HPDE6-E6E7 (cell line): ENCODE measurements around the gene ZNF697.
"Not testable (repeated sequence)": the region's sequence is repeated elsewhere in the genome, so short reads cannot be mapped to it uniquely, and the experiment has no call there.

ENCODE experiments used
- DNase-seq: peaks from one replicate; pipeline ENCODE4 v3.0.0; 2011; ENCODE audit warnings: missing footprints; ENCODE audit errors: extremely low spot score

The ZNF697 gene

GRCh38 chr1:119602789-119603188 is 45.3 kb downstream of the ZNF697 start:
- not testable (repeated sequence) for DNase-seq

DNA sequence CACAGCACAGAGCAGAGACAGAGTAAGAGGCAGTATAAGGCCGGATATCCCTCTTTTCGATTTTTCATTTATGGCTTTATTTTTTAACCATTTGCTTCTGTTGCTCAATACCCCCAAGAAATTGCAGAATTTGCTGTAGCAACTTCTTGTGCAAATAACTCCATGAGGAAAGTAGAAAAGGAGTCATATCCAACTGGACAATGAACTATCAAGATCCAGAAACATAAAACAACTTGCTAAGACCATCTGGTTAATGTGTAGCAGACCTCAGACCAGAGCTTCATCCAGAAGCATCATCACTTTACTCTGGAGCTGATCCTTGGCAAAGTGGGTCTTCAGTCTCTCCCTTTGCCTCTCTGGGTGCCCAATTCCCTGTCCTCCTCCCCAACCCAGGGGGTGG is 45.9 kb downstream of the ZNF697 start:
- DNase-seq, result no peak

- no peak for DNase-seq
These were observed 47.1 kb downstream of the ZNF697 start for GRCh38 chr1:119600976-119601375.

- no peak for DNase-seq
These were observed 47.5 kb downstream of the ZNF697 start for GRCh38 chr1:119600561-119600960.

DNA sequence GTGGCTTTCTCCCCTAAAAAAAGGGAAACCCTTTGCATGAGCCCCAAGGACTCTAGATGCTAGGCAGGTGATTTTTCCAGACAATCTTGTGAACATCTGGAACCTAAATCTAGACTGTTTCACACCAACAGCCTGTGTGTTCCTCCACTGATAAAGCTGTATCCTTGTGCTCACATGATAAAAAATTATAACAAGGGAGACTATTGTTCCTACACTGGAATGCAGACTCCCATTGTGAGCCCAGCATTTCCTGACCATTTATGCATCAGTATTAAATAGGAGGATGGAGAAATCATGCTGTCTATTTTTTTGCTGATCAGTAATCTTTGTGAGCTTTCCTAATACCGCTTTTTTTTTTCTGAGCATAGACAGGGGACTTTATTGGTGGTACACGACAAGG is 52.5 kb downstream of the ZNF697 start:
- DNase-seq, result no peak

DNA sequence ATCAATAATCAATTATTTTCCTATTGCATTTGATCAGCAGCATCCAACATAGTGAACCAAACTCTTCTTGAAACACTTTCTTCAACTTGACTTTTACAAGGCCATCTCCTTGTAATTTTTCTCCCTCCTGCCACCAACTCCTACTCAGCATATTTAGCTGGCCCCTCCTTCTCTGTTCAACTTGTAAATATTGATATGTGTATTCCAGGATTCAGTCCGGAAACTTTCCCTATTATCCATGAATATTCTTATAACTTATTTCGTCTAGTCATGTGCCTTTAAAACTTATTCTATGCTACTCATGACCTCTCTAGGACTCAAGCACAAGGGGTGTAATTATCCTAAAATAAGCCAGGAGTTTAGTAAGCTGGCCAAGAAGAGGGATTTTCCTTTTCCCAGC is 52.9 kb downstream of the ZNF697 start:
- no peak for DNase-seq

DNA sequence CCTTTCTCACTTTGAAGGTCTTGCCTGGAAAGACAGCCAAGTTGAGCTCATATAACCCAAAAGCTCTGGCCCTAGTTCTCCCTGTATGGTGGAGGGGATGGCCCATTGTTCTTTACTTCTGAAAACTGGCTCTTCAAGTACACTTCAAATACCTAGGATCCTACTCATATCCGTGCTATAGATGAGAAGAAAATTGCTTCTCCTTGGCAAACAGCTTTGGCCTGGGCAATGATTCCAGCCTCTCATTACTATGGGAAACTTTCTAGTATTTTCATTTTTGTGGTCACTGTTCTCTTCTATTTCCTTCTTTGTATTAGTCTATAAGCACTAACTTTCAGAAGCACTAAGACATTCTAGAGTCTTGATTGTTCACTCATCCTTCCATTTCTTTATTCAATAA is 53.7 kb downstream of the ZNF697 start:
- no peak for DNase-seq

- DNase-seq, result no peak
These were observed 54.3 kb downstream of the ZNF697 start for GRCh38 chr1:119593805-119594204.

DNA sequence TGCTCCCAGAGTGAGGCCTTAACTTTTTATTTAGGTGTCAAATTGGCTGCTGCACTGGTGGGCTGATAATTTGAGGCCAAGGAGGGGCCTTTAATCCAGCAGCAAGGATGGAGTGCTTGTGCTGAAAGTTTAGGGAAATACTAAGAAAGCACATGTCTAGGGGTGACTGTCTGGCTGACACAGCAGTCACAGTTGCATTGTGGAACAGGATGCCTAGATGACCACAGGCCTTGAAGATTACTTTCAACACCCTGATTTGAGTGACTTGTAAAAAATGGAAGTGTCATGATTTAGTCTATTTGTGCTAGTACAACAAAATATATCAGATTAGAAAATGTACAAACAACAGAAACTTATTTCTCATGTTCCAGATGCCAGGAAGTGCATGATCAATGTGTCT is 57.7 kb downstream of the ZNF697 start:
- DNase-seq, result no peak

GRCh38 chr1:119588621-119589020 is 59.4 kb downstream of the ZNF697 start:
- DNase-seq, result no peak

GRCh38 chr1:119587341-119587740 is 60.7 kb downstream of the ZNF697 start:
- no peak for DNase-seq

DNA sequence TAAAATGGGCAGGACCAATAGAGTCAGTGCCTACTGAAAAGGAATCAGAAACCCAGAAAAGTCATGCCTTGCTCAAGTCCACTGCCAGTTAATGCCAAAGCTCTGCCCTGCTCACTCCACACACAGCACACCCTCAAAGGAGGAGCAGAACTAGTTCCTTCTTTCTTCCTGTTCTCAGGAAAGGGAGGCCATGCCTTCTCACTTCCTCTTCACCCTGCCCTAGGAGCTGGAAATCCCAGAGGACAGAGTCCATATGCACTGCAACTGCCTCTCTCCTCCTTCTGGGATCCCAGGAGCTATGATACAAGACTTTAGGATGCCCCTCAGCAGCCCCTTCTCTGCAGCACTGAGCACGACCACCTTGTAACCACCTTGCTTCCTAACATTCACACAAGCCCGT is 62.3 kb downstream of the ZNF697 start:
- not testable (repeated sequence) for DNase-seq

GRCh38 chr1:119582801-119583200 is 65.3 kb downstream of the ZNF697 start:
- peak; percentile 35 for DNase-seq

GRCh38 chr1:119581076-119581475 is 67.0 kb downstream of the ZNF697 start:
- DNase-seq, result not testable (repeated sequence)

GRCh38 chr1:119573886-119574285 is 74.2 kb downstream of the ZNF697 start:
- DNase-seq, result no peak

- not testable (repeated sequence) for DNase-seq
These were observed 78.0 kb downstream of the ZNF697 start for GRCh38 chr1:119569930-119570622.
